Skeletal muscle tissue (tissue), 4 donors: ENCODE results near the gene ZNF750. TPM values are rescaled to one million over a fixed set of nuclear protein-coding genes. Genes with fewer than 3 reads are reported as not detected.

Experiments used
- H3K27ac ChIP-seq: one replicate; pipeline ENCODE4 v1.7.0; 2013; ENCODE audit warnings: mild to moderate bottlenecking, low read depth, low read length, inconsistent platforms
- H3K27me3 ChIP-seq, 3 donors: one replicate each; pipeline ENCODE4 v1.7.0; 2013; ENCODE audit warnings: low read length in 3 of 3; ENCODE audit not compliant: control insufficient read depth in 3 of 3, insufficient read depth in 3 of 3
- H3K36me3 ChIP-seq, 3 donors: one replicate each; pipeline ENCODE4 v1.7.0; 2013; ENCODE audit warnings: low read length in 3 of 3; ENCODE audit not compliant: control insufficient read depth in 3 of 3, insufficient read depth in 3 of 3
- H3K4me1 ChIP-seq, 3 donors: one replicate each; pipeline ENCODE4 v1.7.0; 2013; ENCODE audit warnings: low read length in 3 of 3, mild to moderate bottlenecking in 3 of 3; ENCODE audit not compliant: control insufficient read depth in 3 of 3, insufficient read depth in 3 of 3
- H3K4me3 ChIP-seq, 3 donors: one replicate each; pipeline ENCODE4 v1.7.0; 2013; ENCODE audit warnings: low read length in 3 of 3
- H3K9ac ChIP-seq, 3 donors: one replicate each; pipeline ENCODE4 v1.7.0; 2013; ENCODE audit warnings: low read length in 3 of 3, mild to moderate bottlenecking in 3 of 3, moderate library complexity in 2 of 3, low read depth in 1 of 3
- H3K9me3 ChIP-seq, 3 donors: one replicate each; pipeline ENCODE4 v1.7.0; 2013; ENCODE audit warnings: low read length in 3 of 3; ENCODE audit not compliant: control insufficient read depth in 3 of 3
- total RNA-seq: library from RNA; depleted of rRNA; stranded (reverse); fragments of >200 nt; gene quantifications from one replicate; pipeline ENCODE4 v1.2.3, GENCODE V29; 2014
- donor health status: Osteomylitis.

Gene ZNF750
- total RNA-seq, 1 donor from 2014 or later, result not detected

DNA sequence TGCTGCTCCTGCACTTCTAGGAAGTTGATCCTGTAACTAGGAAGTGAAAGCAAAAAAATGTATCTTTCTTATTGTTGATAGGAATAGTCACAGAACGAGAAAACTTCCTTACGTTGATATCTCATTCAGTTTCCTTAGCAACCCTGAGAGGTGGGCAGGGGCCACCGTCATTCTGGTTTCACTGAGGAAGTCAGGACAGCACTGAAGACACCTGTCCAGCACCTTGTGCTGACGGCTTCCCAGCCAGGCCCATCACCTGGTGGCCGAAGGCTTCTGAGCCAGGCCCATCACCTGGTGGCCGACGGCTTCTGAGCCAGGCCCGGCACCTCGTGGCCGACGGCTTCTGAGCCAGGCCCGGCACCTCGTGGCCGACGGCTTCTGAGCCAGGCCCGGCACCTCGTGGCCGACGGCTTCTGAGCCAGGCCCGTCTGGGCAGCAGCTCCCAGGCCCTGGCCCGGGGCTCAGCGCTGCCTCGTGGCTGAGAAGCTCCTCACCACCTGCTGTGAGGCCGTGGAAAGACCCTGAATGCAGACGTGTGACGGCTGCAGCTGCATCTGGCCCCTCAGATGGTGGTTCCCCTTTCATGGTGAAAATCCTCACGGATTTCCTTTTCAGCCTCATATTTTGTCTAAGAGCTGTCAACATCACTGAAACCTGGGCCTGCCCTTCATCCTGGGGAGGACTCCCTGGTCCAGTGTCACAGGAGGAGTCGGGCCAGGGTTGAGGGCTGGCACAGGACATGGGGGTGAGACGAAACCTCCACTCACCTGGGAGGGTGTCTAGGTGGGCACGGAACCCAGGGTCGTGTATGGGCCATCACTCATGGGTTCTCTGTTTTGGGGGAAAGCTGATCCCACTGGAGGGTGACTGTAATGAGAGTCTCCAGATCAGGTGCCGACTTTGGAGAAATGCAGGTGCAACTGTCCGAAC is 33.0 kb upstream of the ZNF750 start:
- H3K27me3 ChIP-seq, result no peaks in the 10 kb centered on the region
- H3K4me3 ChIP-seq, result no peak overlapping the region
- H3K36me3 ChIP-seq, result peaks cover 12 to 14% (median 13%) of the 10 kb centered on the region in 3 donors
- H3K9me3 ChIP-seq, result no peaks in the 10 kb centered on the region
- no peak overlapping the region for H3K9ac ChIP-seq
- H3K4me1 ChIP-seq, result peaks cover 16 to 30% (median 29%) of the 10 kb centered on the region in 3 donors
- H3K27ac ChIP-seq, result peak overlapping the region; percentile 66

DNA sequence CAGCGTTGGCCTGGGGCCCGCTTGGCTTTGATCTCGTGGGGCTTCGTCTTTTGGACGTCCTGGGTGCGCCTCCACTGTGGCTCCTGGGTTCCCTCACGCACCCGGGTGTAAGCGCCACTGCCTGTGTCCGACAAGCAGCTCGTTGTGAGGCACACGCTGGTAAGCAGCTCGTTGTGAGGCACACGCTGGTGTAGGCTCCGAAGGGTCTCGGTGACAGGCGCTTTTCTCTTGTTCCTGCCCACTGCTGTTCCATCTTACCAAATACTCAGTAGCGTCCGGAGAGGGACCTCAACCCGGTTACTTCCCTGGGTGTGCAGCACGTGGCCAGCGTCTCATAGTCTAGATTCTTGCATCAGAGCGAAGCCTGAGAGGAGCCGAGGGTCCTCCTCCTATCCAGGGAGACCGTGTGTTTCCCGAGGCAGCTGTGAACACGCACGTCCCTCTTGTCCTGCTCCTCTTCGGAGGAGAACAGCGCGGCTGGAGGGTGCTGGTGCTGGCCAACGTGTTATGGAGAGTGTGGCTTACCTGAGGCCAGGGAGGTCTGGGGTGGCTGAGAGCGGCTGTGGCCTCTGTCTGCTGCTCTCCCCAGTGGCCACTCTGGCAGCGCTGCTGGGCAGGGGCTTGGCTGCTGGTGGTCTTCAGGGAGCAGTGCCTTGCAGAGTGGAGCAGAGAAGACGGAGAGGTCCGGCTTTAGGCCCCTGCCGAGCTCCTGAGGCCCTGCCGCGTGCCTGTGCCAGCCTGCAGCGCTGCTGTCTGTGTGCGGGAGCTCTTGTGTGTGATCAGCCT is 32.1 kb upstream of the ZNF750 start:
- Histone ChIP-seq H3K4me1 (peaks cover 14 to 30% (median 28%) of the 10 kb centered on the region in 3 donors), H3K4me3 (no peak overlapping the region), H3K9me3 (no peaks in the 10 kb centered on the region), H3K27me3 (no peaks in the 10 kb centered on the region), H3K36me3 (peaks cover 12 to 14% (median 13%) of the 10 kb centered on the region in 3 donors), H3K9ac (no peak overlapping the region), H3K27ac (peak overlapping the region; percentile 66)

DNA sequence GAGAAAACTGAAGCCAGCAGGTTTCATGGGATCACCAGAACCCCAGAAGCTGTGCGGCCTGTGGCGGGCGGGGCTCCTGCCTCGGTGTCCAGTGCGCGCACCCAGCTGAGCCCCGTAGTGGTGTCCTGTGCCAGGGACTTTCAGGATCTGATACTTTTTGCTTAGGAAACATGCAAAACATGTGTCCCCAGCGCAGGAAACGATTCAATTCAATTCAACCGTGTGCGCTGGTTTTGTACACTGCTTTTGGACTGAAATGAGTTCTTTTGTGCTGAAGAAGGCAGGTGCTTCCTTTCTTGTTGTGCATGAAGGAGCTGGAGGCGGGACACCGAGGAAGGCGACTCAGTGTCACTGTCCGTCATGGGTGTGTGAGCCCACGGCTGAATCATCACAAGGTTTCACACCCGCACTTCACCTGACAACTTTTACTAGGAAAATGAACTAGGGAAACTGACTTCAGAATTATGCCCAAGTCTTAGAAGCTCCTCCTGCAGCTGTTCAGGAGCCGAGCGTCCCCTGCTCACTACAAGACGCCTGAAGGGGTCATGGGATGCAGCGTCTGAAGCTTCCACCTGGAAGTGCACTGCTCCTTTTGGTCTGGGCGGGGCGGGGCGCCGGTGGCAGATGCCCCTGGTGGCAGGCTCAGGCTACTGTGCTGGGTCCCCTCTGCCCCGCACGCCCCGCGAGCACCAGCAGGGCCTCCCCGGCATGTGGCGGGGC is 31.4 kb upstream of the ZNF750 start:
- H3K9me3 ChIP-seq, result no peaks in the 10 kb centered on the region
- H3K4me1 ChIP-seq, result peaks cover 13 to 32% (median 28%) of the 10 kb centered on the region in 3 donors
- no peak overlapping the region for H3K9ac ChIP-seq
- peaks cover 12 to 16% (median 13%) of the 10 kb centered on the region in 3 donors for H3K36me3 ChIP-seq
- no peak overlapping the region for H3K4me3 ChIP-seq
- H3K27me3 ChIP-seq, result no peaks in the 10 kb centered on the region
- peak overlapping the region; percentile 66 for H3K27ac ChIP-seq

DNA sequence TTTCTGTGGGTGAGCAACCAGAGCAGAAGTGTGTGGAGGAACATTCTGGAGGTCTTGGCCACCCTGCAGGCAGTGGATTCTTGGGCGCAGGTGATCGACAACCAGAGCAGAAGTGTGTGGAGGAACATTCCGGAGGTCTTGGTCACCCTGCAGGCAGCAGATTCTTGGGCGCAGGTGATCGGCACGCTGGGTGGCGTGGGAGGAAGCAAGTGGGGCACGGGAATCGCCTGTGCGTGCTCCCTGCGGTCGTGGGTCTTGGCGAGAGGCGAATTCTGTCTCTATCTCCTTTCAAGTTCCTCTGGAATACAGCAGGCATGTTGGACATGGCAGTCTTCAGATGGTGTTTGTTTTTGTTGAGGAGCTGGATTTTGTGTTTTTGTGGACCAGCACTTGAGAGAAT is 30.7 kb upstream of the ZNF750 start:
- Histone ChIP-seq H3K4me1 (peaks cover 11 to 31% (median 25%) of the 10 kb centered on the region in 3 donors), H3K9me3 (no peaks in the 10 kb centered on the region), H3K27ac (peak overlapping the region; percentile 11), H3K36me3 (peaks cover 12 to 16% (median 13%) of the 10 kb centered on the region in 3 donors), H3K27me3 (no peaks in the 10 kb centered on the region), H3K4me3 (no peak overlapping the region), H3K9ac (no peak overlapping the region)

DNA sequence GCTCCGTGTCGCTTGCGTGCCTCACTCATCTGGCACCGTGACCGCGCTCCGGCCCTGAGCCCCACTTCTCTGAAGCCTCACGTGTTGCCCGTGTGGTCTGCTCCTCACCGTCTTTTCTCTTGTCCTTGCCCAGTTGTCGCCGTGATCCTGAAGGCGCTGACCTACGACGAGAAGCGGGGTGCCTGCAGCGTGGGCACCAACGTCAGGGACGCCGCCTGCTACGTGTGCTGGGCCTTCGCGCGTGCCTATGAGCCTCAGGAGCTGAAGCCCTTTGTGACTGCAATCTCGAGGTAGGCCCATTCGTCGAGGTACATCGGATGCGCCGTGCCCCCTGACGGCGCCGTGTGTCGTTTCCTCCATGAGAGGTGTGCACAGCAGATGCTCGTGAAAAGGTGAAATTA is 30.3 kb upstream of the ZNF750 start:
- H3K4me1 ChIP-seq, result peaks cover 11 to 34% (median 24%) of the 10 kb centered on the region in 3 donors
- H3K36me3 ChIP-seq, result peaks cover 12 to 16% (median 13%) of the 10 kb centered on the region in 3 donors
- no peaks in the 10 kb centered on the region for H3K9me3 ChIP-seq
- no peak overlapping the region for H3K27ac ChIP-seq
- H3K9ac ChIP-seq, result no peak overlapping the region
- no peaks in the 10 kb centered on the region for H3K27me3 ChIP-seq
- H3K4me3 ChIP-seq, result no peak overlapping the region

DNA sequence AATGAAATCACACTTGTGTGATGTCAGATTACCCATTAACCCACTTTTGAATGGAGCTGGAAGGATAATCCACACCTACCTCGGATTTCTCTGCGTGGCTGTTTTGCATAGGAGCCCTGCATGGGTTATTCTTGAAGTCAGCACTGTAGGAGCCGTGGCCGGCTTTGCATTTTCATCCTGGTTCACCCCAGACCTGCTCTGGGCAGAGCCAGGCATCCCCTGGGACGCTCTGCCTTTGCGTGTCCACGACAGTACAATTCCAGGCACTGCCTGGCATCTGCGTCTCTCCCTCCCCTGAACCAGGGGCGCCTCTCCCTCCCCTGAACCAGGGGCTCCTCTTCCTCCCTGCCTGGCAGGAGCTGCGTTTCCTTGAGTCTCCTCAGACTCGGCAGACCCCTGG is 29.7 kb upstream of the ZNF750 start:
- no peaks in the 10 kb centered on the region for H3K9me3 ChIP-seq
- H3K27ac ChIP-seq, result no peak overlapping the region
- H3K4me3 ChIP-seq, result no peak overlapping the region
- no peak overlapping the region for H3K9ac ChIP-seq
- no peaks in the 10 kb centered on the region for H3K27me3 ChIP-seq
- peaks cover 11 to 38% (median 28%) of the 10 kb centered on the region in 3 donors for H3K4me1 ChIP-seq
- H3K36me3 ChIP-seq, result peaks cover 12 to 16% (median 13%) of the 10 kb centered on the region in 3 donors

DNA sequence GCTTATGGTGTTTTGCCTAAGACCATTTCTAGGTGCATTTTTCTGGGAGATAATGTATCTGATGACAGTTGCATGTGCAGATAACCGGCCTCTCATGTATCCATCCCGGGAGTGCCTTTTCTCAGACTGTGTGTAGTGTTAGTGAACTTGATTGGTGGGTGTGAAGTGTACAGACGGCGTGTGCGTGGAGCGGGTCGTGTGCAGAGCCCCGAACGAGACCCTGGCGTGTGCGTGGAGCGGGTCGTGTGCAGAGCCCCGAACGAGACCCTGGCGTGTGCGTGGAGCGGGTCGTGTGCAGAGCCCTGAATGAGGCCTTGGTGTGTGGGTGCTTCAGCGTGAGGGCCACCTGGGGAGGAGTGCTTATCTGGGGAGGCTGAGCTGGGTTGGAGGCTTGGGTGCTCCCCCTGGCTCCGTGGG is 28.9 kb upstream of the ZNF750 start:
- Histone ChIP-seq H3K9ac (no peak overlapping the region), H3K27ac (no peak overlapping the region), H3K27me3 (no peaks in the 10 kb centered on the region), H3K9me3 (no peaks in the 10 kb centered on the region), H3K4me3 (no peak overlapping the region), H3K4me1 (peaks cover 19 to 46% (median 36%) of the 10 kb centered on the region in 3 donors), H3K36me3 (peaks cover 12 to 16% (median 13%) of the 10 kb centered on the region in 3 donors)

DNA sequence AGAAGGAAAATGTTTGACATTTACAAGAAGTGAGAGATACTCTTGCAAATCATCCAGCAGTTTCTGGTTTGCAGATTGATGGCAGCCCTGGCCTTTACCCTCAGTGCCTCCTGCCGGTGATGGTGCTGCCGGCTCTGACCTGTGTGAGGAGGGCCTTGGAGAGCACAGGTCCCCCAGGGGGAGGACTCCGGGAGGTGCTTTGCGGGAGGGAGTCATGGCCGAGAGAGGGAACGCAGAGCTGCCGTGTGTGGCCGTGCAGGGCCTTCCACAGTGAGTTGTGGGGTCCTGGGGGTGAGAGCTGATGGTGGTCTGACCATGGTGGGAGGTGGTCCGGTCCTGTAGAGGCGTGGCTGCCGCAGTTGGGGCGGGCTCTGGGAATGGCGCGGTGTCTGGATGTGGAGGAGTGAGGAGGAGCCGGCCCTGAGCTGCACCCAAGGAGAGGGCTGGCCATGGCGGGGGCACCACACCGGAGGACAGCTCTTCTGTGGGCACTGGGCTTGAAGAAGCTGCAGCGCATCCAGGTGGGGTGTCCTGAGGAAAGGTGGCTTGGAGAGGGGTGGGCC is 28.0 kb upstream of the ZNF750 start:
- Histone ChIP-seq H3K9me3 (no peaks in the 10 kb centered on the region), H3K27me3 (no peaks in the 10 kb centered on the region), H3K4me1 (peaks cover 21 to 52% (median 40%) of the 10 kb centered on the region in 3 donors), H3K9ac (no peak overlapping the region), H3K36me3 (peaks cover 12 to 16% (median 13%) of the 10 kb centered on the region in 3 donors), H3K4me3 (no peak overlapping the region), H3K27ac (no peak overlapping the region)

DNA sequence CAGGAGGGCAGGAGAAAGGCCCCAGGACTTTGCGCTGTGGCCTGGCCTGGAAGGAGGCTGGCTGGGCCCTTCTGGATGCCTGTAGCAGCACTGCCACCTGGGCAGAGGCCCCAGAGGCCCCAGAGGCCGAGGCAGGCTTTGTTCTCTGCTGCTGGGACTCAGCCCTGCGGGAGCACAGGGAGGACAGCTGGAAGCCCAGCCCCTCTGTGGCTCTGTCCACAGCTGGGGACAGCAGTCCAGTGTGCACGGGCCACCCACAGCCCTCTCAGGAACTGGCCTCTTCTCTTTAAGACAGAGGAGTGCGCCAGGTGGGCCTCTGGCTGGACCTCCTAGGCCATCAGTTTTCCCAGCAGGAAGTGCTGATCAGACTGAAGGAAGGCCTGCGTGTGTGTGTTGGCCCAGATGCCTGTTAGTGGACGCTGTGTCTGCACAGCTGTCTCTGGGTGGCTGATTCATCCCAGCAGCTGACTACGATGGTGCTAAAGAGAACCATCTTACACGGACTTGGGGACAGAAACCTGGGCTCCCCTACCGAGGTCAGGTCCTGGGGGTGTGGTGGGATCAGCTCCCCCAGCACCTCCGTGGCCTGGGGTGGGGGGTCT is 26.9 kb upstream of the ZNF750 start:
- Histone ChIP-seq H3K9me3 (no peaks in the 10 kb centered on the region), H3K36me3 (peaks cover 10 to 13% (median 11%) of the 10 kb centered on the region in 3 donors), H3K9ac (peak overlapping the region in 2 of 3 donors; percentile 43 to 45), H3K27me3 (no peaks in the 10 kb centered on the region), H3K4me3 (peak overlapping the region in 1 of 3 donors; percentile 22), H3K4me1 (peaks cover 18 to 46% (median 36%) of the 10 kb centered on the region in 3 donors), H3K27ac (peak overlapping the region; percentile 61)
